ENCODE results near the gene ARHGAP26. TPM values are rescaled to one million over a fixed set of nuclear protein-coding genes. Genes with fewer than 3 reads are reported as not detected.

Gene ARHGAP26
- total and polyA plus RNA-seq, 2 experiments from 2014 or later: 9.5 to 16.8 TPM

- Histone ChIP-seq H3K4me1 (ENCODE audit: insufficient read depth) (peaks cover 34% of the 10 kb centered on the region), H3K27me3 (ENCODE audit: insufficient read depth) (no peaks in the 10 kb centered on the region), H3K4me3 (no peak overlapping the region), H3K9me2 (ENCODE audit: insufficient read depth) (no peaks in the 10 kb centered on the region), H3K27ac (ENCODE audit: low read depth) (no peak overlapping the region), H3F3A (replicated peaks; ENCODE audit: low read depth) (no peaks in the 10 kb centered on the region), H4K20me1 (replicated peaks; ENCODE audit: insufficient read depth) (no peaks in the 10 kb centered on the region), H3K36me3 (ENCODE audit: insufficient read depth) (no peaks in the 10 kb centered on the region), H3K4me2 (no peak overlapping the region), H2AFZ (no peak overlapping the region), H3K79me2 (replicated peaks; ENCODE audit: insufficient read depth) (no peaks in the 10 kb centered on the region)
- DNase-seq (ENCODE audit: low spot score) (no peak), ATAC-seq (no peak; the same call in 1 of the 3 replicates)
- H3K36me3 Mint-ChIP-seq (ENCODE audit: low read depth): peaks cover 4% of the 10 kb centered on the region; the same call in 2 of the 3 replicates
- peaks cover 1% of the 10 kb centered on the region for H3K27me3 Mint-ChIP-seq (ENCODE audit: insufficient read depth, low read depth, poor library complexity)
- no peaks in the 10 kb centered on the region for H3K9me3 Mint-ChIP-seq
- no peak for TF ChIP-seq ETS1 (IDR thresholded peaks at IDR 0.05)
- no peak for TF ChIP-seq NANOG (IDR thresholded peaks at IDR 0.05; ENCODE audit: borderline replicate concordance)
- TF ChIP-seq STAT1 (IDR thresholded peaks at IDR 0.05; ENCODE audit: unreplicated experiment): no peak
- no peak for TF ChIP-seq EZH2 (IDR thresholded peaks at IDR 0.05; ENCODE audit: low read depth, unreplicated experiment)
- no peak for TF ChIP-seq EZH2phosphoT487 (IDR thresholded peaks at IDR 0.05; ENCODE audit: unreplicated experiment)
- TF ChIP-seq REST (IDR thresholded peaks at IDR 0.05; ENCODE audit: unreplicated experiment): no peak
- no peak for TF ChIP-seq CTCF (conservative IDR thresholded peaks at IDR 0.05; ENCODE audit: low read depth in 2 of 2)
- no peak for TF ChIP-seq POLR2AphosphoS5 (IDR thresholded peaks at IDR 0.05; ENCODE audit: low read depth)
- TF ChIP-seq ZNF462 (CRISPR knock-in tag; IDR thresholded peaks at IDR 0.05): no peak
- TF ChIP-seq JUNB (IDR thresholded peaks at IDR 0.05; ENCODE audit: unreplicated experiment): no peak
- TF ChIP-seq CREB1 (CRISPR knock-in tag; IDR thresholded peaks at IDR 0.05; ENCODE audit: low read depth): no peak
- peaks cover 36% of the 10 kb centered on the region for H3K4me1 Mint-ChIP-seq
- no peak overlapping the region for H3K27ac Mint-ChIP-seq
- no peak overlapping the region for H3K4me3 Mint-ChIP-seq
Observed at GRCh38 chr5:143052967-143053682, 282.9 kb downstream of the ARHGAP26 start.

Data from GM23338 (cell line).